WTC11 (cell line): ENCODE measurements around the gene VSIR.

Experiments
- CBFB ChIP-seq: sonication (generic); formaldehyde crosslinking; IDR thresholded peaks from 2 replicates; pipeline ENCODE4 v1.8.1; 2022; ENCODE audit warnings: mild to moderate bottlenecking, low read depth, missing genetic modification reagents
- CTCF ChIP-seq: fragments of 200-600 bp; IDR thresholded peaks from 2 replicates; pipeline ENCODE4 v1.8.0; 2022; ENCODE audit warnings: antibody characterized with exemption
- ESRRA ChIP-seq: sonication (generic); formaldehyde crosslinking; IDR thresholded peaks from 2 replicates; pipeline ENCODE4 v1.8.1; 2022; ENCODE audit warnings: mild to moderate bottlenecking, missing genetic modification reagents, borderline replicate concordance
- IRF2 ChIP-seq: sonication (generic); formaldehyde crosslinking; IDR thresholded peaks from 2 replicates; pipeline ENCODE4 v1.8.0; 2022; ENCODE audit warnings: low read depth, missing genetic modification reagents, borderline replicate concordance
- JUN ChIP-seq: sonication (generic); formaldehyde crosslinking; IDR thresholded peaks from 2 replicates; pipeline ENCODE4 v1.8.0; 2023; ENCODE audit warnings: mild to moderate bottlenecking, missing genetic modification reagents
- NR2C2 ChIP-seq: sonication (generic); formaldehyde crosslinking; IDR thresholded peaks from 2 replicates; pipeline ENCODE4 v1.8.0; 2022; ENCODE audit warnings: mild to moderate bottlenecking, missing genetic modification reagents
- PRRX2 ChIP-seq: fragments of 250-450 bp; sonication (Bioruptor Pico); IDR thresholded peaks from 2 replicates; pipeline ENCODE4 v1.8.0; 2021; ENCODE audit warnings: mild to moderate bottlenecking
- RELA ChIP-seq: sonication (generic); formaldehyde crosslinking; IDR thresholded peaks from 2 replicates; pipeline ENCODE4 v1.8.1; 2022; ENCODE audit warnings: missing genetic modification reagents, mild to moderate bottlenecking, borderline replicate concordance
- SMAD3 ChIP-seq: sonication (generic); formaldehyde crosslinking; IDR thresholded peaks from 2 replicates; pipeline ENCODE4 v1.8.0; 2022; ENCODE audit warnings: missing genetic modification reagents, mild to moderate bottlenecking, borderline replicate concordance
- SOX15 ChIP-seq: fragments of 250-450 bp; sonication (Bioruptor Pico); IDR thresholded peaks from 2 replicates; pipeline ENCODE4 v1.9.0; 2021; ENCODE audit warnings: mild to moderate bottlenecking
- ZNF671 ChIP-seq: fragments of 250-450 bp; sonication (Bioruptor Pico); IDR thresholded peaks from 2 replicates; pipeline ENCODE4 v1.8.0; 2021; ENCODE audit warnings: mild to moderate bottlenecking
- TF ChIP-seq, protein P1 (sequence below): sonication (generic); formaldehyde crosslinking; IDR thresholded peaks from 2 replicates; pipeline ENCODE4 v1.8.0; 2022; ENCODE audit warnings: mild to moderate bottlenecking, missing genetic modification reagents

DNA sequence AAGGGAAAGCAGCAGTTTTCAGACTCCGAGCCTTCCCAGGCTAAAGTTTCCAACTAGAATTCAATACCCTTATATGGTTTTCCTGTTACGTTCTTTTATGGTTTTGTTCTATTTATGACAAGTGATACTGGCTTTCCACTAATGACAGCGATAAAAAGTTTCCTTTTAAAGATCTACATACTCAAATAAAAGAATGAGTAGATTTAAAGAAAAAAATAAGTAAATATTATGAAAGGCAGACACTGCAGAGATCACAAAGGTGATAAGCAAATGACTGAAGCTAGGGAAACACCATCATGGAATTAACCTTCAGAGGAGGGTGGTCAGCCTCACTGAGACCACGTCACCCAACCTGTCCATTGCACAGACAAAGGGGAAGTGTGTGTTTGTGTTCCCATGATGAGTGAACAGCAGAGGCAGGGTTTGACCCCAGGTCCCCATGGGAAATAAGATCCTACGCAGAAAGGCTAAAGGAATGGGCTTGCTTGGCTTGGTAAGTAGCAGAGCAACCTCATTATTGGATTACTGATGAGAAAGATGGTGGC is 4.0 kb downstream of the VSIR start:
- no peak for TF ChIP-seq CTCF
- no peak for TF ChIP-seq PRRX2 (CRISPR knock-in tag)
- TF ChIP-seq CBFB (CRISPR knock-in tag): no peak
- no peak for TF ChIP-seq NR2C2 (CRISPR knock-in tag)
- TF ChIP-seq JUN (CRISPR knock-in tag): no peak
- no peak for TF ChIP-seq SOX15 (CRISPR knock-in tag)
- no peak for TF ChIP-seq ZNF671 (CRISPR knock-in tag)
- no peak for TF ChIP-seq SMAD3 (CRISPR knock-in tag)
- TF ChIP-seq, protein P1, sequence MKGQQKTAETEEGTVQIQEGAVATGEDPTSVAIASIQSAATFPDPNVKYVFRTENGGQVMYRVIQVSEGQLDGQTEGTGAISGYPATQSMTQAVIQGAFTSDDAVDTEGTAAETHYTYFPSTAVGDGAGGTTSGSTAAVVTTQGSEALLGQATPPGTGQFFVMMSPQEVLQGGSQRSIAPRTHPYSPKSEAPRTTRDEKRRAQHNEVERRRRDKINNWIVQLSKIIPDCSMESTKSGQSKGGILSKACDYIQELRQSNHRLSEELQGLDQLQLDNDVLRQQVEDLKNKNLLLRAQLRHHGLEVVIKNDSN (CRISPR knock-in tag): no peak
- TF ChIP-seq IRF2 (CRISPR knock-in tag): no peak
- no peak for TF ChIP-seq RELA (CRISPR knock-in tag)
- no peak for TF ChIP-seq ESRRA (CRISPR knock-in tag)
